GM18526 (cell line): ENCODE measurements around the gene CEP57.

Source experiments
- POLR2A ChIP-seq: IDR thresholded peaks from 3 replicates; pipeline ENCODE4 v1.6.1; 2011; ENCODE audit not compliant: insufficient read length; ENCODE audit errors: extremely low read depth

CEP57 gene

GRCh38 chr11:95791709-95792033, 1.4 kb downstream of the CEP57 start:
- no peak for TF ChIP-seq POLR2A

GRCh38 chr11:95792200-95792599, 1.9 kb downstream of the CEP57 start:
- no peak for TF ChIP-seq POLR2A

GRCh38 chr11:95792700-95793099, 2.4 kb downstream of the CEP57 start:
- no peak for TF ChIP-seq POLR2A

DNA sequence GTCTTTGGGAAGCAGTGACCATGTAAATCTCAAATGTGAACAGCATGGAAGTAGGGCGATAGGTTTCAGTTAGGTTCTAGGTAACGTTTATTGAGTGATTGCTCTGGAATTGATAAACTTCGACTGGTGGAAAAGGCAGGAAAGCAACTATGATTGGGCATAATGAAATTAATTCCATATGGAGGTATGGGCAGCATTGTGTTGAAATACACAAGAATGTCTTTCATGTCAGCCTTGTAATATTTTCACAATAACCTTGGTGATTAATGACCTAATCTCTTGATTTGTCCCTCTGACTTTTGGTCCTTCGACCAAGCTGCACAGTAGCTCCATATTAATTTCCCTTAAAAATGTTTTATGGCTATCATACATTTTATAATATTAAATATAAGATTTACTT, 2.8 kb downstream of the CEP57 start:
- TF ChIP-seq POLR2A: no peak

- TF ChIP-seq POLR2A: no peak
Measured at GRCh38 chr11:95794086-95794485, 3.8 kb downstream of the CEP57 start.

DNA sequence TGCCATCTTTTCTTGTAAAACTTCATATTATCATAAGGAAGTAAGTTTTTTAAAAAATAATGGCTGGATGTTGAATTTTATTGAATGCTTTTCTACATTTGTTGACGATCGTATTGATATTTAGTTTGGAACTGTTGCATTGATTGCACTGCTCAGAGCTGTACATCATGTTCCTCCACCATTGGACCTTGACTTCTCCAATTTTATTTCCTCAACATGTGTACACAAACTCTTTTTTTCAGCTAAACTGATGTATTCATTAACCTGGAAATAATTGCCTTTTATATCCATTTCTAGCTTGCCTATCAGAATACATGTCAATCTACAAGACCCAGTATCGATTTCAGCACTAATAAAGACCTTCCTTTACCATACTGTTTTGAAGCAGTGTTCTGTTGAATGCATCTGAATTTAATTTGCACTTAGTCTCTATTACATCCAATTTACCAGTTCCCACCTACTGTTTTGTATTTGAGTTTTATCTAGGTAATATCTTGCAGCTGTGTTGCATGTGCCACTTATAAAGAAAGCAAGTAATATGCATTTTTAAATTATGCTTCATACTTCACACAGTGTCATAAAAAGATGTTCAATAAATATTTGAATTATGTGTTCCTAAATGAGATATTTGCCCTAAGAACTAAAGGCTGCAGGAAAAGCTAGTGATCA, 5.5 kb downstream of the CEP57 start:
- no peak for TF ChIP-seq POLR2A

- no peak for TF ChIP-seq POLR2A
Measured at GRCh38 chr11:95796501-95796900, 6.2 kb downstream of the CEP57 start.

DNA sequence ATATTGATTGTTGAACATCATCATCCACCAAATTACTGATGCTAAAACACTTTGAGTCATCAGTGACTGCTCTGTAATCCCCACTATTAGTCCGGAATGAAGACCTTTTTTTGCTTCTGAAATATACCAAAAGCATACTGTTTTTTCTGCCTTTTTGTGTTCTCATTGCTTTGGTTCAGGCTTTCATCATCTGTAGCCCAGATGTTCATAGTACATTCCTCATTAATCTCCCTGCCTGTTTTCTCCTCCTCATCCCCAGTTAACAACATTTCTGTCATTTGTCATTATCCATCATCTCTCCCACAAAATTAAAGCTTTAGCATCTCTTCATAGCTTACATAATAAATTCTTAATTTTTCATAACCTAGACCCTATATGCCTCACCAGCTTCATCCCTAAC, 9.2 kb downstream of the CEP57 start:
- TF ChIP-seq POLR2A: no peak

GRCh38 chr11:95800438-95800837, 10.1 kb downstream of the CEP57 start:
- TF ChIP-seq POLR2A: no peak

DNA sequence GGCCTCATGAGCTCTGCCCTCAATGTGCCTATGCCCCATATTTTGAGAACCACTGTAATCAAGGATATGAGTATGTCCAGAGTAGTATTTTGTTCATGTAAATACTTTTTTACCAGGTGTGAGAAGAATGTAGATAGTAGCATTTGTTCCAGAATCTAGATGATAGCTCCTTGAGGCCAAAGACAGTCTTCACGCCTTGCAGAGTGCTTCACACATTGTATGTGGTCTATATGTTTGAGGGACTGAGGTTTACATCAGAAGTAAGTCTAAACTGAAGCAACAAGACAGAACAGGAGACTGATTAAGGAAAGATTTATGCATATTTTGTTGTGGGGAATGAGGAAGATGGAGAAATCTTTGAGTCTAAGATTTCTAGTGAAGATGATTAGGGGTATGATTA, 12.5 kb downstream of the CEP57 start:
- TF ChIP-seq POLR2A: no peak

DNA sequence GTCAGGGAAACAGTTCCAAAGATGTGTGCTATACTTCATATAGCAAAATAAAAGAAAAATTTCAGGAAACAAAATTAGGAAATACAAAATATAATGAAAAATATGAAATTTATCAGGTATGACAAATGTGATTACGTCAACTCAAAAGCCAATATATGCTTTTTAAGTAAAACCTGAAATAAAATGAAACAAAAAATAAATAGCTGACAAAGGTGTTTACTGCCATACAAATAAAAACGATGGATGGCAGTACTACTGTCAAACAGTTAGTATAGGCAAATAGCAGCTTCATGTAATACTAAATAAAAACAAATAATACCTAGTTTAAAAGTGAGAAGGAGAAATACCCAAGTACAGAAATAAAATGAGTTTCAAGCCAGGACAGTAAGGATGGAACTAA, 13.7 kb downstream of the CEP57 start:
- no peak for TF ChIP-seq POLR2A

- no peak for TF ChIP-seq POLR2A
Measured at GRCh38 chr11:95805869-95806268, 15.6 kb downstream of the CEP57 start.

- TF ChIP-seq POLR2A: no peak
Measured at GRCh38 chr11:95816037-95816436, 25.7 kb downstream of the CEP57 start.

GRCh38 chr11:95821640-95822039, 31.3 kb downstream of the CEP57 start:
- TF ChIP-seq POLR2A: no peak

GRCh38 chr11:95827696-95828095, 37.4 kb downstream of the CEP57 start:
- no peak for TF ChIP-seq POLR2A

GRCh38 chr11:95829580-95830259, 39.4 kb downstream of the CEP57 start:
- TF ChIP-seq POLR2A: no peak

DNA sequence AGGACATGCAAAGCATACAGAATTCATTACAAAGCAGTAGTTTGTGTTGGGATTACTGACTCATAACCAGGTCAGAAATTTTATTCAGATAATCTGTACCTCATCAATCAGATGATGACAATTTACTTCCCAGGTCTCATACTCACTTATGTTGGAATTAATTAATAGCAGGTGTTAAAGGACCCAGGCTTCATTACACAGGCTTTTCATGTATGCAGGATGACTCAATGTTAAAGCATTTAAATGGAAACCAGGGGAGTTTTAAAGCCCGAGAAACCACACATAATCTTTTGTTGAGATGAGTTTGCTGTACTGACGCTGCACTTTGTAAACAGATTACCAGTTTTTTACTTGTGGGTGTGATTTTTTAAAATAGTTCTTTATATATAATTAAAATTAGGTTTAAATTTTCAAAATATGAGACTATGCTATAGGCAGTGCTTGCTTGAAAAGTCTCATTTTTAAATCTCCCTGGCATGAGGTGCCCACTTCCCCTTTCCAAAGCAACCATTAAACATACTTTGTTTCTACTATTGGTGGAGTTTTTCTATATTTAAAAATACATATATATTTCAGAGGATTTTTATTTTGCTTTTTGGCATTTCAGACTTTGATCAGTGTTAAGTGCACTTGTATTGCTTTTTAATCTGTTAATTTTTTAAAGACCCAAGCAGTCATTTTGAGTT, 41.0 kb downstream of the CEP57 start:
- TF ChIP-seq POLR2A: no peak

DNA sequence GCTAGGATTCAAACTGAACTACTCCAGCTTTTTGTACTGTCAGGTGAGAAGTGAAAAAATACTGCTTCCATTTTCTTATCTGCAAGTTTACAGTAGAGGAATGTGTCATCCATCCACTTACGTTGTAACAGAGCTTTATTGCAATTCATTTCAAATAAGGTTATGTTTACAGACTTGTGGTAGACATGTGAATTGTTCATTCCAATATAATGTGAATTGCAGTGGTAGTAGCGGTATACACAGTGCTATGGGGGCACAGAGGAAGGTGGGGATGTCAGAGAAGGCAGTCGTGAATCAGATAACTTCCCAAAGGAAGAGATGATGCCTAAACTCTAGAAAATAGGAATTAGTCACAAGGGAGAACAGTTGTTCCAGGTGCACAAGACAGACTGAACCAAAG, 42.5 kb downstream of the CEP57 start:
- no peak for TF ChIP-seq POLR2A
